ENCODE results near the gene SCAMP1.
"Not testable (repeated sequence)": the region's sequence is repeated elsewhere in the genome, so short reads cannot be mapped to it uniquely, and the experiment has no call there.

Gene SCAMP1

GRCh38 chr5:78362220-78362619, 1.8 kb downstream of the SCAMP1 start:
- no peak for FAIRE-seq

- FAIRE-seq = no peak
Measured at GRCh38 chr5:78364005-78364404, 3.6 kb downstream of the SCAMP1 start.

- FAIRE-seq = no peak
Measured at GRCh38 chr5:78367318-78367991, 7.0 kb downstream of the SCAMP1 start.

- no peak for FAIRE-seq
Measured at GRCh38 chr5:78369680-78370079, 9.3 kb downstream of the SCAMP1 start.

- FAIRE-seq = no peak
Measured at GRCh38 chr5:78373231-78373630, 12.8 kb downstream of the SCAMP1 start.

DNA sequence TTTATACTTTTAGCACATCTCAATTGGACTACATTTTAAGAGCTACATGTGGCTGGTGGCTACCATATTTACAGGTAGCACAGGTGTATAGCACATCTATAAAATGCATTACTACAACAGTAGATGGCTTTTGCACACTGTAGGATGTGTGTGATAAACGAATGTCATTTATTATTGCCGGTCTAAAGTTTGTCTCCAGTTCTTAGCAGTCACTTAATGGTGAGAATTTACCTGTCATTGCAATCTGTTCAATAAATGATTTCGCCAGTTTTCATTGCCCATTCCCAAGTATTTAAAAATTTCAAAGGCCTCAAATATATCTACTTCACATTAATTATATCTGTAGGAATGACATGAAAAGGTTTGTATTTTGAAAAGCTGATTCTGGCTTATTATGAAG, 15.9 kb downstream of the SCAMP1 start:
- no peak for FAIRE-seq

DNA sequence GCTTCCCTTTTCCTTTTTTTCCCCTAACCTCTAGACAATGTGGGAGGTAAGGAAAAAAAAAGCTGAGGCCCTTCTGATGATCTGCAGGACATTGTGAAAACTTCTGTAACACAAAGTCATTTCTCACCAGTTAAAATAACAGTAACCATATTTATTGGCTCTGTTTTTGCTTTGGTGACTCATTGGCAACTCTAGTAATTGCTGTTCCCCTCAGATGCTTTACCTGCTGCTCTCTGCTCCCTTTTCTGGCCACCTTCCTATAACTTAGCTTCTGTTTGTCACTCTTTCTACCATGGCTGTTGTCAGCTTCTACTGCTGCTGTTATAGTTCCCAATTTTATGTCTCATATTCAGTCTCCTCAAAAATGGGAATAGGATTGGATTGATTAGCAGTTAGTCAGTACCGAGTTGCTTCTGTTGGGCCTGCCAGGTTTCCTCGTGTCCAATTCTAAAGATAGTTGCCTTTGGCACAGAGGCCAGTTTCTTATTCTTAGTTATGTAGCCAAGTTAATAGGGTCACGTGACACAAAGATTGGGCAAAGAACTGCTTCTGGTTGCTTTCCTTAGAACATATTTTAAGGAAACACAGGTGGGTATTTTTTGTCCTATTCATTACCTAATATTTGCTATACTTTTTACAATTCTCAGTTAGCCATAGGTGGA, 16.8 kb downstream of the SCAMP1 start:
- FAIRE-seq = no peak

GRCh38 chr5:78377718-78378105, 17.3 kb downstream of the SCAMP1 start:
- no peak for FAIRE-seq

- no peak for FAIRE-seq
Measured at GRCh38 chr5:78387468-78388153, 27.2 kb downstream of the SCAMP1 start.

GRCh38 chr5:78391357-78391756, 30.9 kb downstream of the SCAMP1 start:
- FAIRE-seq = not testable (repeated sequence)

- FAIRE-seq = no peak
Measured at GRCh38 chr5:78397831-78398230, 37.4 kb downstream of the SCAMP1 start.

GRCh38 chr5:78399116-78399515, 38.7 kb downstream of the SCAMP1 start:
- FAIRE-seq = no peak

DNA sequence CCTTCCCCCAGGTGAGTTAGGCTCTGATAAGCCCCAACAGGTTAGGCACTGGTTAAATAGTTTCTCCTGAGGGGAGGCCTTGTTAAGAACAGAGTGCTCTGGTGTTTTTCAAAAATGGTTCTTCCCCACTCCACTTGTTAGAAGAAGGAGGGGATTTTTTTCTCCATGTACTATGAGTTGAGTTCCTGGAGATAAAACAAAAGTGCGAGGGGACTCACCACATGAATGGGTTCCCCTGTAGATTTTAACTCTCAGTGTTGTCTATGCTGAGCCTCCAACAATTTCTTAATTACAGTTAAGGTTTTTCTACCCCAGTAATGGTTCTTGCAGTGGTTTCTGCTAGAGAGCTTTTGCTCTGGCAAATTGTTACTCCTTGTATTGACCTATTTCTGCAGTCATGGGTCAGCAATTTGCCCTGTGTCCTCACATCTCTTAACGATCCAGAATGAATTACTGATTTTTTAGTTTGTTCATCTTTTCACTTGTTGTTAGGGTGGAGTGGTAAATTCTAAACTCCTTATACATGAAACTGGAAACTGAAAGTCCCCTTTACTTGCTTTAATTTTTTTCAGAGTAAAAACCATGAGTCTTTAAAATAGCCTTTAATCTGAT, 44.4 kb downstream of the SCAMP1 start:
- FAIRE-seq = no peak

GRCh38 chr5:78405829-78406750, 45.7 kb downstream of the SCAMP1 start:
- no peak for FAIRE-seq

DNA sequence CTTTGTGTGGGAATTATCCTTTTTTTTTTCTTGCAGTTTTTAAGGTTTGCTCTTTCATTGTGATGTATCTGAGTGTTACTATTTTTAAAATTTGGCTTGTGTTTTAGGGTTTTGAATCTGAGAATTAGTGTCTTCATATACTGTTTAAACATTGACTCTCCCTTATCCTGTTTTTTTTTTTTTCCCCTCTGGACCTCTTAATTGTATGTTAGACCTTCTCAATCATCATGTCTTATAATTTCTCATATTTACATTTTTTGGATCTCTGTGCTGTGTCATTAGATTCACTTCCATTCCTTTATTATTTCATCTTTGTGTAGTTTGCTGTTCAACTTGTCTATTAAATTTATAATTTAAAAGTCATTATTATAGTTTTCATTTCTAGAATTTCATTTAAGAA, 47.0 kb downstream of the SCAMP1 start:
- no peak for FAIRE-seq

- FAIRE-seq = no peak
Measured at GRCh38 chr5:78411586-78411985, 51.2 kb downstream of the SCAMP1 start.

- no peak for FAIRE-seq
Measured at GRCh38 chr5:78416677-78417425, 56.4 kb downstream of the SCAMP1 start.

DNA sequence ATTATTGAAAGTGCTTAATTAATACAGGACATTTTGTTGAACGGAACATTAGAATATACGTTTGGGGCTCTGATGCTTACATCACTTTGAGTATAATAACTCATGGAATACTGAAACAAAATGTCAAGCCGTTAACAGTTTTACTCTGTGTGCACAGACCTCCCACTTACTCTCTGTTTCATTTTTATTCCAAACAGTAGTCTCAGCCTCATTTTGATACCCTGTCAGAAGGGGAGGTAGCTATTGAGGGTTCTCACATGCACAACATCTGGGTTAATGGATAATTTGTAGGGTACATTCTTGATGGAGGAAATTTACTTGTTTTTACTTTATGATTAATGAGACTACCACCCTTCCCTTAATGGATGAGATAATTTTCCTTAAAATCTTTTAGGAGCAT, 59.0 kb downstream of the SCAMP1 start:
- FAIRE-seq = no peak

DNA sequence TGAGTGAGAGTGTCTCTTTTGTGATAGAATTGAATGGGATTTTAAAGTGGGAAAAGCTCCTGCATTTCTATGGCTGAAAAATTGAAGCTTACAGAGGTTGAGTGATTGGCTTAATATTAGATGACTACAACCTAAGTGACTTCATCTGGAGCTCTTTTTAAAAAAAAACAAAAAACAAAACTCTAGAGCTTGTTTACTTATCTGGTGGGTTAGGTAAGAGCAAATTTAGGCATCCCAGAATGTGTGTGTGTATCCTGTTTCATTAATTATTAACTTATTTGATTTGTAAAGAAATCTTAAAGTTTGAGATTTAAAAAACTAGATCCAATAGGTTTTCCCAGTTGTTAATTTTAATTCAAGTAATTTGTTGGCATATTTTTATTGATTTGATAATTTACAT, 60.1 kb downstream of the SCAMP1 start:
- peak; percentile 19 for FAIRE-seq

DNA sequence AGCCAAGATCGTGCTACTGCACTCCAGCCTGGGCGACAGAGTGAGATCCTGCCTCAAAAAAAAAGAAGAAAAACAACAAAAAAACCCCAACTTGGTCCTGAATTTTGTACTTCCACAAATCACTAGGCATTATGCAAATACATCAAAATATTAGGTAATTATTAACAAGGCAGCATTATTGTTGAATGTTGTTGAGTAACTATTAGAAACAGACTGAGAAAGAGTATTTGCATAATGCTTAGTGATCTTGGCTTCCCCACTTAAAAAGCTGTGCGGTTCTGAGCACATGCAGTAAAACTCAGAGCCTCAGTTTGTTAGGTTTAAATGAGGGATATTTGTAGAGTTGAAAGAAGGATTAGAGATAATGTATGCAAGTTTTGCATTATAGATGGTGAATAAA, 64.2 kb downstream of the SCAMP1 start:
- no peak for FAIRE-seq

GRCh38 chr5:78429332-78429980, 69.0 kb downstream of the SCAMP1 start:
- no peak for FAIRE-seq
